ENCODE results near the gene NPAS3.

Gene NPAS3

GRCh38 chr14:33596211-33597080 lies 657.8 kb downstream of the NPAS3 start:
- no peak for DNase-seq

- no peak for DNase-seq
Observed at GRCh38 chr14:33598582-33598981, 659.9 kb downstream of the NPAS3 start.

GRCh38 chr14:33602396-33602795 lies 663.7 kb downstream of the NPAS3 start:
- no peak for DNase-seq

GRCh38 chr14:33606591-33606990 lies 667.9 kb downstream of the NPAS3 start:
- DNase-seq = no peak

GRCh38 chr14:33609582-33609981 lies 670.9 kb downstream of the NPAS3 start:
- DNase-seq = no peak

GRCh38 chr14:33610121-33610520 lies 671.4 kb downstream of the NPAS3 start:
- DNase-seq = no peak

- DNase-seq = no peak
Observed at GRCh38 chr14:33611405-33612196, 672.9 kb downstream of the NPAS3 start.

GRCh38 chr14:33612197-33612505 lies 673.5 kb downstream of the NPAS3 start:
- DNase-seq = no peak

- DNase-seq = no peak
Observed at GRCh38 chr14:33617154-33617553, 678.5 kb downstream of the NPAS3 start.

- DNase-seq = no peak
Observed at GRCh38 chr14:33618361-33619105, 679.9 kb downstream of the NPAS3 start.

GRCh38 chr14:33622496-33622895 lies 683.8 kb downstream of the NPAS3 start:
- DNase-seq = no peak

- DNase-seq = no peak
Observed at GRCh38 chr14:33629792-33630191, 691.1 kb downstream of the NPAS3 start.

GRCh38 chr14:33631021-33631420 lies 692.3 kb downstream of the NPAS3 start:
- DNase-seq = no peak

- no peak for DNase-seq
Observed at GRCh38 chr14:33631441-33631840, 692.8 kb downstream of the NPAS3 start.

- no peak for DNase-seq
Observed at GRCh38 chr14:33634631-33635030, 696.0 kb downstream of the NPAS3 start.

- DNase-seq = no peak
Observed at GRCh38 chr14:33636716-33637115, 698.0 kb downstream of the NPAS3 start.

- no peak for DNase-seq
Observed at GRCh38 chr14:33642080-33642479, 703.4 kb downstream of the NPAS3 start.

GRCh38 chr14:33642691-33643244 lies 704.1 kb downstream of the NPAS3 start:
- DNase-seq = no peak

- DNase-seq = no peak
Observed at GRCh38 chr14:33643426-33644181, 704.9 kb downstream of the NPAS3 start.

GRCh38 chr14:33646692-33647260 lies 708.1 kb downstream of the NPAS3 start:
- no peak for DNase-seq

- DNase-seq = no peak
Observed at GRCh38 chr14:33647385-33647786, 708.7 kb downstream of the NPAS3 start.

GRCh38 chr14:33650430-33650829 lies 711.8 kb downstream of the NPAS3 start:
- no peak for DNase-seq

Data from stimulated activated CD4-positive, alpha-beta T cell treated with anti-CD3 and anti-CD28 coated beads, Interleukin-4, amount 100 ng/mL, for 4 hours (primary cell).